GM19025 (cell line): Measurements from ENCODE around the gene ANKRD62.

Experiments used
- ATAC-seq: cut with Tn5 transposase; IDR thresholded peaks from one replicate; pipeline ENCODE4 v1.9.1; 2021; ENCODE audit warnings: mild to moderate bottlenecking, low read depth, moderate library complexity; ENCODE audit not compliant: unreplicated experiment

ANKRD62 gene

DNA sequence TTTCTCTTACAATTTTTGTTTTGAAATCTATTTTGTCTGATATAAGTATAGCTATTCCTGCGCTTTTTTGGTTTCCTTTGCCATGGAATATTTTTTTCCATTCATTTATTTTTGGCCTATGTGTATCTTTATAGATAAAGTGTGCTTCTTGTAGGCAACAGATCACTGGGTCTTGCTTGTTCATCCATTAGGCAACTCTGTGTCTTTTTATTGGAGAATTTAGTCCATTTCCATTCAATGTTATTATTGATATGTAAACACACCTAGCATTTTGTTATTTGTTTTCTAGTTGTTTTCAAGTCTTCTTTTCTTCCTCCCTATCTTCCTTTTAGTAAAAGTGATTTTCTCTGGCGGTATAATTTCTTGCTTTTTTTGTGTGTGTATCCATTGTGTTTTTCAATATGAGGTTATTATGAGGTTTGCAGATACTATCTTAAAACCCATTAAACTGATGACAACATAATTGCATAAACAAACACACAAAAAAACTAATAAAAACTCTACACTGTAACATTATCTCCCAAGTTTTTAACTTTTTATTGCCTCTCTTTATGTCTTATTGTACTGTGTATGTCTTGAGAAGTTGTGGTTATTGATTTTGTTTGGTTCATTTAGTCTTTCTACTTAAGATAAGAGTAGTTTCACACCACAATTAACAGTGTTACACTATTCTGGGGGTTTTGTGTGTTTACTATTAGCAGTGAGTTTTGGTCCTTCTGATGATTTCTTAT lies 71.6 kb downstream of the ANKRD62 start:
- ATAC-seq: no peak
